A673 (cell line): ENCODE measurements around the gene PRSS22. TPM values are rescaled to one million over a fixed set of nuclear protein-coding genes. Genes with fewer than 3 reads are reported as not detected.

ENCODE experiments used
- BruUV-seq: library from RNA; stranded (reverse); fragments of 400-500 nt; replicated peaks from 2 replicates; lab custom pipeline; 2021; lab: Mats Ljungman, UMichigan
- CTCF ChIA-PET: fragments of 300-600 bp; sonication (Branson Sonifier 250); formaldehyde crosslinking; loops from one replicate; lab custom pipeline; 2022; ENCODE audit warnings: antibody characterized with exemption; lab: Charles Lee
- POLR2A ChIA-PET: fragments of 300-600 bp; sonication (Branson Sonifier 250); formaldehyde crosslinking; loops from one replicate; lab custom pipeline; 2022; ENCODE audit warnings: antibody characterized with exemption; ENCODE audit not compliant: low non-redundant PET; lab: Charles Lee
- DNase-seq: peaks from one replicate; pipeline ENCODE4 v3.0.0-alpha.2; 2015; ENCODE audit warnings: low spot score
- H3K27ac ChIP-seq: fragments of 200-600 bp; sonication (generic); 2 replicates; pipeline ENCODE4 v1.5.1; 2016; ENCODE audit warnings: mixed run types, low read depth, mild to moderate bottlenecking, mixed read lengths, antibody characterized with exemption, low read length; ENCODE audit not compliant: poor library complexity, severe bottlenecking
- H3K27me3 ChIP-seq: fragments of 200-600 bp; sonication (generic); replicated peaks from 2 replicates; pipeline ENCODE4 v1.6.1; 2017; ENCODE audit warnings: mixed run types, low read depth, mild to moderate bottlenecking, mixed read lengths, antibody characterized with exemption, low read length; ENCODE audit not compliant: insufficient read depth, poor library complexity
- H3K36me3 ChIP-seq: fragments of 200-600 bp; sonication (generic); 2 replicates; pipeline ENCODE4 v1.6.1; 2016; ENCODE audit warnings: mixed run types, mild to moderate bottlenecking, mixed read lengths, antibody characterized with exemption, low read length; ENCODE audit not compliant: insufficient read depth, poor library complexity, severe bottlenecking
- H3K4me1 ChIP-seq: fragments of 200-600 bp; sonication (generic); 2 replicates; pipeline ENCODE4 v1.6.1; 2017; ENCODE audit warnings: mixed run types, mild to moderate bottlenecking, mixed read lengths, antibody characterized with exemption, low read length; ENCODE audit not compliant: insufficient read depth, poor library complexity, severe bottlenecking
- H3K4me3 ChIP-seq: fragments of 200-600 bp; sonication (generic); 2 replicates; pipeline ENCODE4 v1.5.1; 2016; ENCODE audit warnings: low read depth, mixed run types, mild to moderate bottlenecking, mixed read lengths, low read length; ENCODE audit not compliant: poor library complexity, severe bottlenecking
- H3K9me3 ChIP-seq: fragments of 200-600 bp; sonication (generic); 2 replicates; pipeline ENCODE4 v1.6.1; 2016; ENCODE audit warnings: mixed run types, low read depth, mild to moderate bottlenecking, mixed read lengths, antibody characterized with exemption, low read length; ENCODE audit not compliant: poor library complexity, severe bottlenecking
- EZH2 ChIP-seq: fragments of 200-600 bp; sonication (generic); IDR thresholded peaks from 2 replicates; pipeline ENCODE4 v1.6.1; 2017; ENCODE audit warnings: borderline replicate concordance, low read depth, mild to moderate bottlenecking, mixed read lengths, antibody characterized with exemption, low read length; ENCODE audit not compliant: poor library complexity, severe bottlenecking
- intact Hi-C: fragments of 100-400 bp; cut with micrococcal nuclease; formaldehyde crosslinking; loops from one replicate; pipeline ENCODE4 v1.10.0; 2022; ENCODE audit not compliant: unreplicated experiment
- total RNA-seq: library from RNA; stranded (reverse); gene quantifications from 2 replicates; pipeline ENCODE4 v1.2.3, GENCODE V29; 2021
- TF ChIP-seq, protein P1 (sequence below): fragments of 300-800, 200-600 bp; sonication (generic); conservative IDR thresholded peaks from 2 replicates; pipeline ENCODE4 v1.5.1; 2017; ENCODE audit warnings: low read depth, mild to moderate bottlenecking, antibody characterized with exemption, low read length, moderate library complexity, mixed read lengths

Gene PRSS22
- total RNA-seq, 1 experiment from 2014 or later: not detected

DNA sequence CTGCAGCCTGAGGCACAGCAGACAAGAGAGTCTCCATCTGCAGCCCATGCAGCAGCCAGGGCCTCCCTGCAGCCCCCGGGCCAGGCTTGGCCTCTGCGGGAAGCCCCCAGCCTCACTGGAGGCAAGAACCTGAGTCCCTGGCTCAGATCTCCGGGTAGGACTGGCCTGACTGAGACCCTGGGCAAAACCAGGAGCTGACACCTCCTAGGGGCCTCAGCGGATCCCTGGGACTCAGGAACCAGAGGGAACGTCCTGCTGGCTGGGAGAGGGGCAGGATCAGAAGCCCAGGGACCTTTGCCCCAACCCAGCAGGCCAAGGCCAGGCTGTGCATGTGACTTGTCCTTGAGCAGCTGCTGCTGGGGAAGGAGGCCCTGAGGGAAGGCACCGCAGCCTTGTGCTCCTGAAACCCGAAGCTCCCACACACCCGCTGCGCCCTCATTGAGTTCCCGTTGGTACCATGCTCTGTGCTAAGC is 42.6 kb downstream of the PRSS22 start:
- no peaks in the 10 kb centered on the region for H3K27me3 ChIP-seq
- CTCF ChIA-PET: no interaction called here
- DNase-seq: no peak
- no TSS peak for BruUV-seq
- no peaks in the 10 kb centered on the region for H3K36me3 ChIP-seq
- no peaks in the 10 kb centered on the region for H3K9me3 ChIP-seq
- intact Hi-C loops: no loop called here
- POLR2A ChIA-PET: no interaction called here
- TF ChIP-seq EZH2: no peak
- TF ChIP-seq, protein P1, sequence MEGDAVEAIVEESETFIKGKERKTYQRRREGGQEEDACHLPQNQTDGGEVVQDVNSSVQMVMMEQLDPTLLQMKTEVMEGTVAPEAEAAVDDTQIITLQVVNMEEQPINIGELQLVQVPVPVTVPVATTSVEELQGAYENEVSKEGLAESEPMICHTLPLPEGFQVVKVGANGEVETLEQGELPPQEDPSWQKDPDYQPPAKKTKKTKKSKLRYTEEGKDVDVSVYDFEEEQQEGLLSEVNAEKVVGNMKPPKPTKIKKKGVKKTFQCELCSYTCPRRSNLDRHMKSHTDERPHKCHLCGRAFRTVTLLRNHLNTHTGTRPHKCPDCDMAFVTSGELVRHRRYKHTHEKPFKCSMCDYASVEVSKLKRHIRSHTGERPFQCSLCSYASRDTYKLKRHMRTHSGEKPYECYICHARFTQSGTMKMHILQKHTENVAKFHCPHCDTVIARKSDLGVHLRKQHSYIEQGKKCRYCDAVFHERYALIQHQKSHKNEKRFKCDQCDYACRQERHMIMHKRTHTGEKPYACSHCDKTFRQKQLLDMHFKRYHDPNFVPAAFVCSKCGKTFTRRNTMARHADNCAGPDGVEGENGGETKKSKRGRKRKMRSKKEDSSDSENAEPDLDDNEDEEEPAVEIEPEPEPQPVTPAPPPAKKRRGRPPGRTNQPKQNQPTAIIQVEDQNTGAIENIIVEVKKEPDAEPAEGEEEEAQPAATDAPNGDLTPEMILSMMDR: no peak
- no peak overlapping the region for H3K27ac ChIP-seq
- no peak overlapping the region for H3K4me3 ChIP-seq
- peaks cover 9% of the 10 kb centered on the region for H3K4me1 ChIP-seq

DNA sequence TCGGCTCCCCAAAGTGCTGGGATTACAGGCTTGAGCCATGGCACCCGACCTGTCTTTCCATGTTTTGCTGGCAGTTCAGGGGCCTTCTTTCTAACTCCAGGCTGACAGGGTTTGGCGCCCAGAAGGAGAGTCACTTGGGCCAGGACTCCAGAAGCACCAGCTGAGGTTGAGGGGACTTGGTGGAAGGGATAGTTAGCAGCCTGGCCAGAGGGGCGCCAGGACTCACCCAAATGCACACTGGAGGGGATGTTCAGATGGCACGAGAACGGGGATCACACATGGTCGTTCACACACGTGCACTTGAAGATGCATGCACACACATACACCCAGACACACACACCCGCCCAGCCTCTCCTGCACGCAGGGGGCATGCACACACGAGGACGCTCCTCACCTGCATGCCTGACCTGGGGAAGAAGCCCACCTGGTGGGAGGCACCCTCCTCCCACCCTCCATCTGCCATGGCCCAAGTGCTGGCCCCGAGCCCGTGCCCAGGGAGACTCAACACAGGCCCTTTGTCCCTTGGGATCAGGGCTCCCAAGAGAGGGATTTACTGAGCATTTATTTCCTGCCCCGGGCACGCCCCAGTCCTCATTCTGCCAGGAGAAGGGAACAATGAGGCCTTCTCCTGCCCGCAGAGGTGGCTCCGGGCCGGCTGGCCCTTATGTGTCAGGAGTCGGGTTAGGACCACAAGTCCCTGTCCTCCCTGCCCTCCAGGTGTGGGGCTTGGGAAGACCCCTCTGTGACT is 43.2 kb downstream of the PRSS22 start:
- BruUV-seq: no TSS peak
- CTCF ChIA-PET: no interaction called here
- DNase-seq: no peak
- H3K9me3 ChIP-seq: no peaks in the 10 kb centered on the region
- intact Hi-C loops: no loop called here
- no peak overlapping the region for H3K4me3 ChIP-seq
- no peak overlapping the region for H3K27ac ChIP-seq
- H3K27me3 ChIP-seq: no peaks in the 10 kb centered on the region
- POLR2A ChIA-PET: no interaction called here
- H3K4me1 ChIP-seq: peaks cover 9% of the 10 kb centered on the region
- no peaks in the 10 kb centered on the region for H3K36me3 ChIP-seq
- no peak for TF ChIP-seq EZH2
- TF ChIP-seq, protein P1: no peak

DNA sequence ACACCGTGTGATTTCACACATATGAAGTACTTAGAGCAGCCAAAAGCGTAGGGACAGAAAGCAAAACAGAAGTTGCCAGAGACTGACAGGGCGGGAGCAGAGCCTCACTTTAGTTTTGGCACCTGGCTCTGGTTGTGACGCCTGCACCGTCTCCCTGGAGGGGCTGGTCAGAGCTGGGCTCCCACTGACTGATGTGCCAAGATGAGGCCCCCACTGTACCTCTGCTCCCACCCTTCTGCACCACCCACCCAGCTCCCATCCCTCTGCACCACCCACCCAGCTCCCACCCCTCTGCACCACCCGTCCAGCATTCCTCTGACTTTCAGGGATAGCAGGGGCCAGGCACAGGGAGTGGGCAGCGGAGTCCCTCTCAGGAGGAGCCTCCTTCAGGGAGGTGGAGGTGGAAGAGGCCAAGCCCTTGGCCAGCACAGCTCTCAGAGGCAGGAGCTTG is 44.2 kb downstream of the PRSS22 start:
- Histone ChIP-seq H3K9me3 (no peaks in the 10 kb centered on the region), H3K36me3 (no peaks in the 10 kb centered on the region), H3K27ac (no peak overlapping the region), H3K27me3 (no peaks in the 10 kb centered on the region), H3K4me3 (no peak overlapping the region), H3K4me1 (peaks cover 9% of the 10 kb centered on the region)
- POLR2A ChIA-PET: no interaction called here
- DNase-seq: no peak
- intact Hi-C loops: no loop called here
- CTCF ChIA-PET: no interaction called here
- TF ChIP-seq EZH2: no peak
- TF ChIP-seq, protein P1: no peak
- BruUV-seq: no TSS peak
